HEK293T (cell line): ENCODE measurements around the gene OCEL1.

ENCODE experiments used
- CTCF ChIA-PET: fragments of 350-600 bp; formaldehyde crosslinking; extraction: SDS; loops from one replicate; lab custom pipeline; 2021; ENCODE audit warnings: antibody characterized with exemption, inconsistent platforms; lab: Yijun Ruan, JAX
- POLR2A ChIA-PET: fragments of 350-600 bp; formaldehyde crosslinking; extraction: SDS; loops from one replicate; lab custom pipeline; 2020; ENCODE audit warnings: antibody characterized with exemption, inconsistent platforms; lab: Yijun Ruan, JAX
- DNase-seq: peaks from one replicate; pipeline ENCODE4 v3.0.0; 2012; ENCODE audit warnings: mixed read lengths; ENCODE audit errors: extremely low spot score
- ARNT ChIP-seq: fragments of 450-650 bp; IDR thresholded peaks from 2 replicates; pipeline ENCODE4 v1.6.1; 2017; ENCODE audit warnings: mild to moderate bottlenecking
- BHLHE40 ChIP-seq: fragments of 450-650 bp; IDR thresholded peaks from 2 replicates; pipeline ENCODE4 v1.6.1; 2016; ENCODE audit warnings: mild to moderate bottlenecking, moderate library complexity, borderline replicate concordance
- CTBP1 ChIP-seq: fragments of 450-650 bp; IDR thresholded peaks from 2 replicates; pipeline ENCODE4 v1.6.1; 2016; ENCODE audit warnings: borderline replicate concordance
- ELF4 ChIP-seq: fragments of 450-650 bp; IDR thresholded peaks from 2 replicates; pipeline ENCODE4 v1.6.1; 2017; ENCODE audit warnings: antibody characterized with exemption
- FOXA1 ChIP-seq: fragments of 450-650 bp; IDR thresholded peaks from 2 replicates; pipeline ENCODE4 v1.6.1; 2016; ENCODE audit warnings: mild to moderate bottlenecking
- FOXK2 ChIP-seq: fragments of 450-650 bp; IDR thresholded peaks from 2 replicates; pipeline ENCODE4 v1.6.1; 2016; ENCODE audit warnings: mild to moderate bottlenecking
- FOXM1 ChIP-seq: fragments of 450-650 bp; IDR thresholded peaks from 2 replicates; pipeline ENCODE4 v1.6.1; 2017; ENCODE audit warnings: mild to moderate bottlenecking, borderline replicate concordance
- HDGF ChIP-seq: fragments of 450-650 bp; IDR thresholded peaks from 2 replicates; pipeline ENCODE4 v1.6.1; 2017; ENCODE audit warnings: antibody characterized with exemption, borderline replicate concordance
- L3MBTL2 ChIP-seq: fragments of 450-650 bp; conservative IDR thresholded peaks from 2 replicates; pipeline ENCODE4 v1.6.1; 2016; ENCODE audit warnings: mild to moderate bottlenecking
- LEF1 ChIP-seq: fragments of 450-650 bp; IDR thresholded peaks from 2 replicates; pipeline ENCODE4 v1.6.1; 2017; ENCODE audit warnings: mild to moderate bottlenecking, borderline replicate concordance
- NFRKB ChIP-seq: fragments of 450-650 bp; IDR thresholded peaks from 2 replicates; pipeline ENCODE4 v1.6.1; 2016; ENCODE audit warnings: mild to moderate bottlenecking, moderate library complexity
- PKNOX1 ChIP-seq: fragments of 450-650 bp; IDR thresholded peaks from 2 replicates; pipeline ENCODE4 v1.6.1; 2016
- SP1 ChIP-seq: fragments of 450-650 bp; IDR thresholded peaks from 2 replicates; pipeline ENCODE4 v1.6.1; 2017
- SUZ12 ChIP-seq: fragments of 450-650 bp; IDR thresholded peaks from 2 replicates; pipeline ENCODE4 v1.6.1; 2016; ENCODE audit warnings: mild to moderate bottlenecking
- TARDBP ChIP-seq: fragments of 450-650 bp; IDR thresholded peaks from 2 replicates; pipeline ENCODE4 v1.6.1; 2016
- ZNF384 ChIP-seq: fragments of 450-650 bp; IDR thresholded peaks from 2 replicates; pipeline ENCODE4 v1.6.1; 2016

The OCEL1 gene

GRCh38 chr19:17242431-17243208, 16.6 kb downstream of the OCEL1 start:
- no peak for DNase-seq
- ChIA-PET POLR2A (interaction anchor here (0.7 to 1.3 kb wide), 3 partner anchors 14 to 27 kb away, joined by 4 to 6 read pairs (median 4); partner anchors contain the start of genes OCEL1 and USE1), CTCF (interaction anchor here (1.2 kb wide), 1 partner anchor 38 kb away, joined by 4 read pairs; no protein-coding TSS in a partner anchor)
- no peak for TF ChIP-seq SP1
- no peak for TF ChIP-seq FOXK2
- TF ChIP-seq ZNF384: no peak
- TF ChIP-seq TARDBP: no peak
- TF ChIP-seq BHLHE40: no peak
- TF ChIP-seq FOXA1: no peak
- TF ChIP-seq PKNOX1: no peak
- TF ChIP-seq ELF4: no peak
- TF ChIP-seq SUZ12: no peak
- TF ChIP-seq LEF1: no peak
- TF ChIP-seq HDGF: no peak
- no peak for TF ChIP-seq L3MBTL2
- TF ChIP-seq CTBP1: no peak
- TF ChIP-seq FOXM1: no peak

- POLR2A ChIA-PET: interaction anchor here (0.9 to 1.5 kb wide), 7 partner anchors 8 to 66 kb away, joined by 3 to 6 read pairs (median 4); partner anchors contain the start of genes DDA1 and USE1
- no peak for DNase-seq
- TF ChIP-seq LEF1: no peak
- TF ChIP-seq FOXA1: no peak
- TF ChIP-seq ZNF384: no peak
- TF ChIP-seq BHLHE40: no peak
- no peak for TF ChIP-seq SUZ12
- no peak for TF ChIP-seq FOXM1
- no peak for TF ChIP-seq FOXK2
- TF ChIP-seq ARNT: no peak
- TF ChIP-seq NFRKB: no peak
- no peak for TF ChIP-seq ELF4
- TF ChIP-seq PKNOX1: no peak
- TF ChIP-seq HDGF: no peak
- CTCF ChIA-PET: interaction anchor here (0.8 to 1.2 kb wide), 3 partner anchors 8 to 19 kb away, joined by 3 to 6 read pairs (median 3); no protein-coding TSS in a partner anchor
Observed at GRCh38 chr19:17243211-17243829, 17.3 kb downstream of the OCEL1 start.

GRCh38 chr19:17243830-17244617, 18.0 kb downstream of the OCEL1 start:
- DNase-seq: no peak
- POLR2A ChIA-PET: interaction anchor here (0.9 to 1.5 kb wide), 6 partner anchors 8 to 65 kb away, joined by 3 to 5 read pairs (median 4); partner anchors contain the start of genes DDA1 and USE1
- CTCF ChIA-PET: interaction anchor here (0.8 to 1.2 kb wide), 3 partner anchors 9 to 18 kb away, joined by 3 to 6 read pairs (median 3); no protein-coding TSS in a partner anchor

More at GRCh38 chr19:17243830-17244617, 18.0 kb downstream of the OCEL1 start:
- TF ChIP-seq SUZ12: no peak
- TF ChIP-seq FOXK2: no peak
- TF ChIP-seq NFRKB: no peak
- TF ChIP-seq L3MBTL2: no peak
- no peak for TF ChIP-seq ARNT
- no peak for TF ChIP-seq FOXM1
- TF ChIP-seq ZNF384: no peak
- no peak for TF ChIP-seq LEF1
- TF ChIP-seq PKNOX1: no peak
- no peak for TF ChIP-seq SP1
- TF ChIP-seq ELF4: no peak
- no peak for TF ChIP-seq HDGF
- no peak for TF ChIP-seq TARDBP
- no peak for TF ChIP-seq FOXA1
- no peak for TF ChIP-seq CTBP1
- no peak for TF ChIP-seq BHLHE40
